Mesothelial cell of epicardium (in vitro differentiated cells): ENCODE results near the gene UBE2E2. TPM values are rescaled to one million over a fixed set of nuclear protein-coding genes. Genes with fewer than 3 reads are reported as not detected.
"Not testable (repeated sequence)": the region's sequence is repeated elsewhere in the genome, so short reads cannot be mapped to it uniquely, and the experiment has no call there.

Experiments used
- DNase-seq, 2 experiments: peaks; one replicate each; pipeline ENCODE4 v3.0.0; 2021; ENCODE audit warnings: low spot score in 2 of 2; ENCODE audit not compliant: unreplicated experiment in 2 of 2
- H3K27ac Mint-ChIP-seq: 2 replicates; pipeline ENCODE4 v1.8.0; 2021; ENCODE audit warnings: mixed read lengths
- H3K27me3 Mint-ChIP-seq: 2 replicates; pipeline ENCODE4 v1.8.0; 2021; ENCODE audit warnings: low read depth, mixed read lengths
- H3K36me3 Mint-ChIP-seq: 2 replicates; pipeline ENCODE4 v1.8.0; 2021; ENCODE audit warnings: mixed read lengths
- H3K4me1 Mint-ChIP-seq: 2 replicates; pipeline ENCODE4 v1.8.0; 2021; ENCODE audit warnings: mixed read lengths
- H3K4me3 Mint-ChIP-seq: 2 replicates; pipeline ENCODE4 v1.8.0; 2021; ENCODE audit warnings: mild to moderate bottlenecking, moderate library complexity, mixed read lengths
- H3K9me3 Mint-ChIP-seq: 2 replicates; pipeline ENCODE4 v1.8.0; 2021; ENCODE audit warnings: mixed read lengths
- CTCF ChIP-seq: fragments of 200-600 bp; sonication (generic); IDR thresholded peaks from one replicate; pipeline ENCODE4 v1.5.0; 2021; ENCODE audit warnings: antibody characterized with exemption; ENCODE audit not compliant: unreplicated experiment
- total RNA-seq: library from RNA; stranded (reverse); gene quantifications from 3 replicates; pipeline ENCODE4 v1.2.1, GENCODE V29; 2021

The UBE2E2 gene
- total RNA-seq, 1 donor from 2014 or later = 42.3 TPM

GRCh38 chr3:23329471-23330105 is 126.5 kb downstream of the UBE2E2 start:
- Mint-ChIP-seq H3K27me3 (no peaks in the 10 kb centered on the region), H3K36me3 (no peaks in the 10 kb centered on the region), H3K27ac (no peak overlapping the region), H3K4me3 (no peak overlapping the region), H3K9me3 (peaks cover 8% of the 10 kb centered on the region), H3K4me1 (no peaks in the 10 kb centered on the region)
- TF ChIP-seq CTCF = no peak
- DNase-seq = no peak

DNA sequence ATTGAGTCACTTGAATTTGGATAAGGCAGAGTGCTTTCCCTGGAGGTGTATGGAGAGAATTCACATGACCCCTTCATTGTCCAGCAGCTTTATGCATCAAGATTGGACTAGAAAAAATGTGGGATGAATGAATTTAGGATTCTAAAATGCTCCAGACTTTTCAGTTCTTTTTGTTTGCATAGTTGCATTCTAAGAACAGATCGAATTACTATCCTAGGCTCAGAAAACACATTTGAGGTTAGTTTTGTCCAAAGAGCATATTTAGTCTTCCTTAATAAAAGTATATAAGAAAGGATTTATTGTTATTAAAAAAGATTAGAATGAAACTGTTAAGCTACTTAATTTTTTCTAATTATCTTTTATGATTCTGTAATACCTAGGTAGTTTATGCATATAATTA is 127.4 kb downstream of the UBE2E2 start:
- H3K9me3 Mint-ChIP-seq = peaks cover 6% of the 10 kb centered on the region
- no peak overlapping the region for H3K27ac Mint-ChIP-seq
- H3K27me3 Mint-ChIP-seq = no peaks in the 10 kb centered on the region
- H3K4me3 Mint-ChIP-seq = no peak overlapping the region
- no peak for DNase-seq
- H3K36me3 Mint-ChIP-seq = no peaks in the 10 kb centered on the region
- H3K4me1 Mint-ChIP-seq = no peaks in the 10 kb centered on the region
- no peak for TF ChIP-seq CTCF

DNA sequence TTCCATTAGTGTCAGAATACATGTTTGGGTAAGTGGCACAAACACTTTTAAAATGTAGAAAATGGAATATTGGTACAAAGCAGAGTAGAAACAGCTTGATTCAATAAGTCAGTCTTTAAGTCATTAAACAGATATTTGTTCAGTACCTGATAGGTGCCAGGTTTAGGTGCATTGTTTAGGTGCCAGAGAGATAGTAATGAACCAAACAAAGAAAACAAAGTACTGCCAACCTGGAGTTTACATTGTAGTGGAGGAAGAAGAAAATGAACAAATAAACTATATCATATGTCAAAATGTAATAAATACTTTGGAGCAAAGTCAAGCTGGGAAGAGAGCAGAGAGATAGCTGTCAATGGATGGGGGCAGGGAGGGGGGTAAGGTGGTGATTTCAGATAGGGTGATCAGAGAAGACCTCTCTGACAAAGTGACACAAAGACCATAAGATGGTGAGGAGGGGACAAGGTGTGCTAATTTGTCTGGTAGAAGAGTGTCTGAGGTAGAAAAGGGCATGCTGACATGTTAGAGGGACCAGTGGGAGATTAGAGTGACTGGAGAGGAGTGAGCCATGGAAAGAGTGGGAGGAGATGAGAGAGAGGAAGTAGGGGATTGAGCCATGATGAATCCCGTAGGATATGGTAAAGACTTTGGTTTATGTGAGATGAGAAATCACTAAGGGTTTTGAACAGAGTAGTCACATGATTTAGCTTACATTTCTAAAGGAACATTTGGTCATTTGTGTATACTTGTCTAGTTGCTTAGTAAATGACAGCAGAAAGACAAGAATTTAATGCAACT is 128.2 kb downstream of the UBE2E2 start:
- H3K9me3 Mint-ChIP-seq = peaks cover 4% of the 10 kb centered on the region
- H3K27me3 Mint-ChIP-seq = no peaks in the 10 kb centered on the region

GRCh38 chr3:23333633-23334032 is 130.5 kb downstream of the UBE2E2 start:
- no peak overlapping the region for H3K4me3 Mint-ChIP-seq
- TF ChIP-seq CTCF = no peak
- no peaks in the 10 kb centered on the region for H3K9me3 Mint-ChIP-seq
- no peaks in the 10 kb centered on the region for H3K27me3 Mint-ChIP-seq
- DNase-seq = no peak
- H3K36me3 Mint-ChIP-seq = no peaks in the 10 kb centered on the region
- H3K27ac Mint-ChIP-seq = no peak overlapping the region
- no peaks in the 10 kb centered on the region for H3K4me1 Mint-ChIP-seq

More for the DNA sequence above, 128.2 kb downstream of the UBE2E2 start:
- DNase-seq = no peak
- Mint-ChIP-seq H3K4me3 (no peak overlapping the region), H3K36me3 (no peaks in the 10 kb centered on the region), H3K4me1 (no peaks in the 10 kb centered on the region), H3K27ac (no peak overlapping the region)
- TF ChIP-seq CTCF = no peak

- not testable (repeated sequence) for H3K27ac Mint-ChIP-seq, H3K36me3 Mint-ChIP-seq, H3K4me1 Mint-ChIP-seq, DNase-seq, H3K27me3 Mint-ChIP-seq, H3K9me3 Mint-ChIP-seq, H3K4me3 Mint-ChIP-seq
Observed at GRCh38 chr3:23336853-23337252, 133.7 kb downstream of the UBE2E2 start.

DNA sequence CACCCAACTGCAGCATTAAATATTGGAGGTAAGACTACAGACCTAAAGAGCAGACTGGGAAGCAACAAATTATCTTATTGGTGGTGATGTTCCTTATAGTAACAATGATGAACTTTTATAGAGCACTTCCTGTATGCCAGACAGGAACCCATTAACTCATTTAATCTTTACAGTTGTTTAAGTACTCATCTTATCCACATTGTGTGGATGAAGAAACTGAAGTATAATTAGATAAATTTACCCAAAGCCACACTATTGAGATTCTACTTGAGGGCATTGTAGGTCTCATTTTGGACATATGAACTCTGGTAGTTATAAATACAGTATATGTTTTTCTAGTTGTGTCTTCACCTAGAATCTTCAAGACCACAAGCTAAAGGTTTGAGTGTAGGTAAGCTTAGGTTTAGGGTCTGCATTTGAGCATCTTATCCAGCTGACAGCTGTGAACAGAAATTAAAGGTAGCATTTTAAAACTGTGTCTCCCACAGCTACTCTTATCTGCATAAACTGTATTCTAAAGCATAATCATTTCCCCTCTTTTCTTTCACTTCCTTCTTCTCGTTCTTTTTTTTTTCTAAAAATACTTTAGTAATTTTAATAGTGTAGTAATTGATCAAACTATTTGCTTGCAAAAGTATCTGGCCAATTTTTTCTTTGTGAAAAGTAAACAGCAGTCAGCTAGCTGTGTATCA is 138.2 kb downstream of the UBE2E2 start:
- DNase-seq = no peak
- Mint-ChIP-seq H3K4me1 (no peaks in the 10 kb centered on the region), H3K4me3 (no peak overlapping the region), H3K27me3 (no peaks in the 10 kb centered on the region), H3K27ac (no peak overlapping the region), H3K36me3 (no peaks in the 10 kb centered on the region), H3K9me3 (no peaks in the 10 kb centered on the region)
- no peak for TF ChIP-seq CTCF
